HG02759 (cell line): Measurements from ENCODE around the gene TLE4.
A peak's percentile ranks its signal among the peaks of the same experiment; 100 is the strongest.

Source experiments
- ATAC-seq: cut with Tn5 transposase; IDR thresholded peaks from one replicate; pipeline ENCODE4 v1.9.1; 2021; ENCODE audit warnings: mild to moderate bottlenecking, moderate library complexity; ENCODE audit not compliant: unreplicated experiment

TLE4 gene

DNA sequence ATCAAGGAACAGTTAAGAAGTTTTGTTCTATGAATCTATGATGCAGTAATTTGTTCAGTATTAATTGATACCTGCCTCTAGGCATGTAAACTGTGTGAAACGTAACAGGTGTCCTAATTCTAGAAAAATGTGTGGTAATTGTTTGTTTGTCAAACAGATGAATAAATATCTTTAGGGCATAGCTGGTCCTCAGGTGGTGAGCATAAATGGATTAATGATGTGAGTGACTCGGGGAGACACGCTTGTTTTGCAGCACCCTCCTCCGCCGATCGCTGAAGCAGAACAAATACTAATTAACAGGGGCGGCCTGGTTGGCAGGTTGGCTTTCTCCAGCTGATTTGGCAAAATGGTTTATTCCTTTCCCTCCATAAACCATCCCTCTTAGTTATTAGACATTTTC, 88.8 kb downstream of the TLE4 start:
- no peak for ATAC-seq

- ATAC-seq, result no peak
These were observed 89.5 kb downstream of the TLE4 start for GRCh38 chr9:79661279-79661678.

DNA sequence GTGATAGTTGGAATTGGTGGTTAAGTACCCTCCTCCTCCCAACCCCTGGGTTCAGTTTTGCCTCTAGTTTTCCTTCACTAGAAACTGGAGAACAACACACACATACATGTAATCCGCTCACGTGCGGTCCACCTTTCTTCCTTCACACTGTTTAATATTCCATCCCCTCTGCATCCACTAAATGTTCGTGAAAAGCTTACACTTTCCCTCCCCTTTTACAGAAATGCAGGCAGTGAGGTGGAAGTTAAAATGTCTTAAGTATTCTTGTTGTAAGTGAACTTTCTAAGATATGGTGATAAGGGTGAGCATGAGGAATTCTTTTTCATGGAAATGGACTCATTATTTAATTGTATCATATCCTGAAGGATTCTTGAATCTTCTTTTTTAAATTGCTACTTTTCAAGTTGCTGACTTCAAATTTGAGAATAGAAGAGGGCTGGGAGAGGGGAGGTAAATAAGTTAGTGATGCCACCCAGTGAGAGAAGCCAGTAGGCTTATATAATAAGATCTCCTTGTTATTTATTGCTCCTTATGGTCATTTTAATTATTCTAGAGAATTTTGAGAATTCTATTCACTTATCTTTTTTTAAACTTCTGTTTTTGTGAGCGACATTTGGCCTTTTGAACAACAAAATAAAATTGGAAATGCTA, 90.2 kb downstream of the TLE4 start:
- no peak for ATAC-seq

GRCh38 chr9:79662537-79662956, 90.8 kb downstream of the TLE4 start:
- no peak for ATAC-seq

GRCh38 chr9:79663300-79663699, 91.5 kb downstream of the TLE4 start:
- no peak for ATAC-seq

- no peak for ATAC-seq
These were observed 92.1 kb downstream of the TLE4 start for GRCh38 chr9:79663878-79664277.

- no peak for ATAC-seq
These were observed 92.6 kb downstream of the TLE4 start for GRCh38 chr9:79664375-79664831.

- ATAC-seq, result no peak
These were observed 93.6 kb downstream of the TLE4 start for GRCh38 chr9:79665369-79665768.

- no peak for ATAC-seq
These were observed 94.2 kb downstream of the TLE4 start for GRCh38 chr9:79665931-79666330.

- ATAC-seq, result no peak
These were observed 95.4 kb downstream of the TLE4 start for GRCh38 chr9:79667120-79667519.

GRCh38 chr9:79667817-79668436, 96.2 kb downstream of the TLE4 start:
- ATAC-seq, result no peak

DNA sequence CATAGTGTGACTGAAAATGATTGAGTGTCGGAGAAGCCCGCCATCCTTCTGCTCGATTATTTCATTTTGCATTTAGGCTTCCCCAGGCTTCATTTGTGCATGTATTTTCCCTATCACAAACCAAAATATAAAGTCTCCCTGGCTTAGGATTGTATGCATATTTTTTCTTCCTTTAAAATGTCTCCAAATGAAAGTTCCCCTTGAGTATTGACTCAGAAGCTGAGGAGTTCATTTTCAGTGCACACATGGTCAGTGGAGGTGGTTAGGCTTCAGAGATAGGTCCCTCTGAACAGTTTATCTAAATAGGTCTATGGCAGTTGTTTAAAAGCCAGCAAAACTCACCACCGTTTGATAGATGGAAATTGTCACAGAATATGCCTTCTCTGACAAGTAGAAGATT, 97.2 kb downstream of the TLE4 start:
- no peak for ATAC-seq

- no peak for ATAC-seq
These were observed 98.7 kb downstream of the TLE4 start for GRCh38 chr9:79670269-79670961.

GRCh38 chr9:79671558-79671957, 99.8 kb downstream of the TLE4 start:
- ATAC-seq, result no peak

DNA sequence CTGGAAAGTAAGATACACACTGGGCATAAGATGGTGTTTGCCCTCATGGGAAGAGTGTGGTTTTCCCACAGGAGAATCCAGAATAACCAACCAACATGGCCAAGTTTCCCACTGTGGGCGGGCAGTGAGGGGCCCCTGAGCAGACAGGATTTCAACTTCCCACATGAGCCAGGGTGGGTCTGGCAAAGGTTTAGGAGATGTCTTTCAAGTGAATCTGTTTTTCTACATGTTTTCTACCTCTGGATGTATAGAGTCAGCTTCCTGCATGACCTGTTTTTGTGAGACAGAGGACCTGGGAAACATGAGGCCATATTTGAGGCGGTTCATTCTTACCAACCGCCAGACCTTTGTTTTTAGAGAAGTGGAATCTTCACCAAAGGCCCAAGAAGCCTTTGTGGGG, 100.5 kb downstream of the TLE4 start:
- no peak for ATAC-seq

DNA sequence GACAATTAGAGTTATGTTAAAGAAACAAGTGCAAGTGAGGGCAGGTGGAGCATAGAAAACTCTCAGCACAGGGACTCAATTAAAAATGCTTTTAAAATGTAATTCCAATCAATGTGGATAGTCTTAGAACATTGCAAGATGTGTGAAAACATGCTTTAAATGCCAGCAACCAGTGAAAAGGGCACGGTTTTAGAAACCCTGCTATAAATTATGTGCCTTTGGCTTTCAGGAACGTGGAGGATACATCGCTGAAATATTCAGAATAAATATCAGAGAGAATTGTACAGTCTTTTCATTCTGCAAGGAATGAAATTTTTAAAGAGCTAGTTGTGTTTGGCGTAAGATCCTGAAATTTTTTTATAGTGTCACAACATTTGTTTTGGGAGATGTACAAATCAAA, 101.1 kb downstream of the TLE4 start:
- no peak for ATAC-seq

DNA sequence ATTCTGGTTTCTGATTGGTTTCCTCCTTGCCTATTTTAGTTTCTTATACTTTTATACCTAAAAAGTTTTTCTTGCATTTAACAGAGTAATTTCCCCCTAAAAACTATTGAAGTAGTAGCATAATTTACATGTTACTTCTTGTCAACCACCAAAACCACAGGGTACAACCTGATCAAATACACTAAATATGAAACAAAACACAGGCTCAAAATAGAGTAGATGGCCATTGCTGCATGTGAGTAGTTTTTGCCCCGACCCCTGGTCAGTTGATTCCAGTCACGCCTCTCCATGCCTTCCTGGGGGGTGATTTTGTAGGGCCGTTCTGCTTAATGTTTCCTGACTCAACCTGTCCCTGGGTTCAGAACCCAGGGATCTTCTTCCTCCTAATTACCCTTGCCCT, 101.8 kb downstream of the TLE4 start:
- ATAC-seq, result peak; percentile 84

DNA sequence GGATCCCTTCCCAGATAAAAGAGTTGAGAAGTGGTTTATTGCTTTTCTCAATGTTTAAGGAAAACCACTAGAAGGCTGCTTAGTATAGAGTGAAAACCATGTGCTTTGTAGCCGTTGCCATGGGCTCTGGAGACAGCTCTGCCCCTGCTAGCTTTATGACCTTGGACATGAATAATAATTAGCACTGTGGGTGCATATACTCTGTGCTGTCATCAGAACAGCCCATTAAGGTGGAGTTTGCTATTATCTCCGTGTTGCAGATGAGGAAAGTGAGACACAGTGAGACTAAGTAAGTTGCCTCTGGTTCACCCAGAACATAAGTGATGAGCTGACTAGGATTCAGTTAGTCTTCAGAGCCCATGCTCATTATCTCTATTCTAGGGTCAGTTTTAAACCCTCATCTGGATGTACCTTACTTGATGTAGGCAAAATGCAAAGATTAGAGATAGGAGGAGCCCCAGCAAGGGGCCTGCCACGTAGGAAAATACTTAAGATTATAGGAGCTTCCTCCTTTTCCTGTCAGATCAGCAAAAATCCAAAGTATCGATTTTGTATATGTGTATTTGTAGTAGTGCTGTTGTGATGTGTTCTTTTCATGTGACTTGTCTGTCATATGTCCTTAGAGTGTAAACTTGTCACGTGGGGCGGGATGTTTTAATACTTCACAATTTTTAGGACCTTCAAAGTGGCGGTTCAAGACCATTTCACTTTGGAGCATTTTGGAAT, 102.5 kb downstream of the TLE4 start:
- peak; percentile 44 for ATAC-seq

DNA sequence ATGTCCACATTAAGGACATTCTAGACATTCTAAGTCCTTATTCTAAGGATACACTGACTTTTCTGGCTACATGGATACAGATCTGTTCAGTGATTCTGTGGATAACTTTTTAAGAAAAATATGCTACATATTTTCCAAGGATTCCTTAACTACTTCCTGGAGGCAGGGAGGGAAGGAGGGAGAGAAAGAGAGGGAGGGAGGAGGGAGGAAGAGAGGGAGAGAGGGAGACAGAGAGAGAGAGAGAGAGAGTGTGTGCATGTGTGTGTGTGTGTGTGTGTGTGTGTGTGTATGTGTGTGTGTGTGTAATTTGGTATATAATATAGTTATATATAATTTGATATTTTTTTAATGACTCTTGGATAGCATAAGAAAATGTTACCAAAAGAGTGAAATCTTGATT, 109.8 kb downstream of the TLE4 start:
- no peak for ATAC-seq

DNA sequence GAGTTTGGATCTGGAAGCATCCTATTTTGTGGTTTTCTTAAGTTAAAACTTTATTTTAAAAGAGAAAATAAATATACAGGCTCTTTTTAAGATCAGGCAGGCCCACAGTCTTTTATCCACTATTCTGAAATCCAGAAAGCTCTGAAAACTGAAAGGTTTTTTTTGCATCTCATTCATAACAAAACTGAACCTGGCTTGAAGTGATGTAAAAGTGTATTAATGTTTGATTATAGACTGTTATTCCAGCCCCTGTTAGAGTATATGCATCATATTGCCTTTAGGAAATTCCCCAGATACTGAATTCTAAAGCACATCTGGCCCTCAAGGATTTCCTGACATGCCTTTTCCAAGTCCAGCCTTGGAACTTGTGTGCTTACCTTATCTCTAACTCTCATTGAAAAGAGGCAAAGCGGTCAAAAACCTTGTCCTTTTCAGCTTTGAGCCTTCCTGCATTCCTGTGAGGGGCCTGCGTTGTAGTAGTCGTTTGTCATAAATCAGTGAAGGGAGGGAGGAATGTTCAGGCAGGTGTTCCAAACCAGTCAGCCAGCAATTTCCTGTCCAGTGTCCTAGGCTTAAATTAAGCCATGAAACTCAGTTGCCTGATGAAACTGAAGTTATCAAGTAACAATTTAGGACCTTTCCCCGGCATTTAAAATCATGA, 110.4 kb downstream of the TLE4 start:
- no peak for ATAC-seq

- no peak for ATAC-seq
These were observed 112.3 kb downstream of the TLE4 start for GRCh38 chr9:79684059-79684458.
